ENCODE measurements around the gene MYO1E.
A peak's percentile ranks its signal among the peaks of the same experiment; 100 is the strongest.
"Not testable (repeated sequence)": the region's sequence is repeated elsewhere in the genome, so short reads cannot be mapped to it uniquely, and the experiment has no call there.

The MYO1E gene

GRCh38 chr15:59157840-59158700, 214.6 kb downstream of the MYO1E start:
- no peak for DNase-seq

- no peak for DNase-seq
These were observed 215.3 kb downstream of the MYO1E start for GRCh38 chr15:59157396-59157795.

GRCh38 chr15:59155431-59155830, 217.2 kb downstream of the MYO1E start:
- DNase-seq, result no peak

GRCh38 chr15:59154243-59154642, 218.4 kb downstream of the MYO1E start:
- DNase-seq, result peak; percentile 11

GRCh38 chr15:59153466-59153865, 219.2 kb downstream of the MYO1E start:
- no peak for DNase-seq

GRCh38 chr15:59152694-59153450, 219.8 kb downstream of the MYO1E start:
- no peak for DNase-seq

GRCh38 chr15:59150185-59150584, 222.5 kb downstream of the MYO1E start:
- no peak for DNase-seq

GRCh38 chr15:59148153-59148833, 224.4 kb downstream of the MYO1E start:
- no peak for DNase-seq

- DNase-seq, result no peak
These were observed 225.0 kb downstream of the MYO1E start for GRCh38 chr15:59147666-59148065.

GRCh38 chr15:59144594-59144993, 228.1 kb downstream of the MYO1E start:
- DNase-seq, result not testable (repeated sequence)

GRCh38 chr15:59143281-59143680, 229.4 kb downstream of the MYO1E start:
- no peak for DNase-seq

- DNase-seq, result no peak
These were observed 232.0 kb downstream of the MYO1E start for GRCh38 chr15:59140422-59141226.

- DNase-seq, result peak; percentile 74
These were observed 234.4 kb downstream of the MYO1E start for GRCh38 chr15:59138243-59138642.

GRCh38 chr15:59137566-59137965, 235.1 kb downstream of the MYO1E start:
- DNase-seq, result no peak

- DNase-seq, result no peak
These were observed 238.7 kb downstream of the MYO1E start for GRCh38 chr15:59133929-59134427.

- no peak for DNase-seq
These were observed 240.6 kb downstream of the MYO1E start for GRCh38 chr15:59131969-59132562.

- no peak for DNase-seq
These were observed 241.2 kb downstream of the MYO1E start for GRCh38 chr15:59131456-59131855.

GRCh38 chr15:59127255-59127654, 245.4 kb downstream of the MYO1E start:
- not testable (repeated sequence) for DNase-seq

GRCh38 chr15:59125683-59126082, 247.0 kb downstream of the MYO1E start:
- DNase-seq, result not testable (repeated sequence)

- no peak for DNase-seq
These were observed 248.4 kb downstream of the MYO1E start for GRCh38 chr15:59124261-59124660.

GRCh38 chr15:59120937-59121336, 251.7 kb downstream of the MYO1E start:
- DNase-seq, result no peak

GRCh38 chr15:59119625-59120024, 253.0 kb downstream of the MYO1E start:
- DNase-seq, result no peak
